ENCODE data around the gene HLA-DQB2.

- TF ChIP-seq CTCF (IDR thresholded peaks at IDR 0.05), result no peak
- no peak for TF ChIP-seq EP300 (IDR thresholded peaks at IDR 0.05)
- no peak for TF ChIP-seq POLR2A (IDR thresholded peaks at IDR 0.05)
Observed at GRCh38 chr6:32803416-32803815, 40.1 kb upstream of the HLA-DQB2 start.
